Hematopoietic multipotent progenitor cell treated with erythropoietin and hydrocortisone succinate and interleukin-3 and kit ligand, for 4 days (in vitro differentiated cells): ENCODE results near the gene GLB1L2.
"Not testable (repeated sequence)": the region's sequence is repeated elsewhere in the genome, so short reads cannot be mapped to it uniquely, and the experiment has no call there.

Experiments used
- DNase-seq: peaks from one replicate; pipeline ENCODE4 v3.0.0-alpha.2; 2015

Gene GLB1L2

GRCh38 chr11:134331354-134332188 is at the start of gene GLB1L2:
Gene GLB1L2 (plus strand): TSS chr11:134331988. CDS start chr11:134332062, 74 bp downstream.
- DNase-seq: peak; percentile 82

- DNase-seq: no peak
These were observed 49.4 kb upstream of the GLB1L2 start for GRCh38 chr11:134282121-134283045.

GRCh38 chr11:134283461-134284230 is 48.1 kb upstream of the GLB1L2 start:
- DNase-seq: no peak

- not testable (repeated sequence) for DNase-seq
These were observed 47.4 kb upstream of the GLB1L2 start for GRCh38 chr11:134284349-134284748.

GRCh38 chr11:134287561-134287960 is 44.2 kb upstream of the GLB1L2 start:
- no peak for DNase-seq

- DNase-seq: no peak
These were observed 43.3 kb upstream of the GLB1L2 start for GRCh38 chr11:134288486-134288885.

GRCh38 chr11:134289167-134289566 is 42.6 kb upstream of the GLB1L2 start:
- no peak for DNase-seq

- DNase-seq: no peak
These were observed 42.0 kb upstream of the GLB1L2 start for GRCh38 chr11:134289789-134290188.

- DNase-seq: no peak
These were observed 41.1 kb upstream of the GLB1L2 start for GRCh38 chr11:134290646-134291045.

- DNase-seq: no peak
These were observed 40.6 kb upstream of the GLB1L2 start for GRCh38 chr11:134291196-134291595.

GRCh38 chr11:134292661-134293060 is 39.1 kb upstream of the GLB1L2 start:
- no peak for DNase-seq

- no peak for DNase-seq
These were observed 38.4 kb upstream of the GLB1L2 start for GRCh38 chr11:134293119-134294113.

- DNase-seq: no peak
These were observed 37.1 kb upstream of the GLB1L2 start for GRCh38 chr11:134294664-134295063.

- no peak for DNase-seq
These were observed 19.6 kb upstream of the GLB1L2 start for GRCh38 chr11:134312223-134312622.

- no peak for DNase-seq
These were observed 19.0 kb upstream of the GLB1L2 start for GRCh38 chr11:134312807-134313206.

- no peak for DNase-seq
These were observed 18.4 kb upstream of the GLB1L2 start for GRCh38 chr11:134313379-134313778.

- DNase-seq: no peak
These were observed 17.8 kb upstream of the GLB1L2 start for GRCh38 chr11:134313821-134314607.

- DNase-seq: no peak
These were observed 14.7 kb upstream of the GLB1L2 start for GRCh38 chr11:134317103-134317502.

- not testable (repeated sequence) for DNase-seq
These were observed 10.4 kb upstream of the GLB1L2 start for GRCh38 chr11:134321373-134321772.

- no peak for DNase-seq
These were observed 9.2 kb upstream of the GLB1L2 start for GRCh38 chr11:134322553-134322952.

- no peak for DNase-seq
These were observed 3.4 kb upstream of the GLB1L2 start for GRCh38 chr11:134328433-134328832.
